ENCODE data around the gene RPUSD2.

Gene RPUSD2

DNA sequence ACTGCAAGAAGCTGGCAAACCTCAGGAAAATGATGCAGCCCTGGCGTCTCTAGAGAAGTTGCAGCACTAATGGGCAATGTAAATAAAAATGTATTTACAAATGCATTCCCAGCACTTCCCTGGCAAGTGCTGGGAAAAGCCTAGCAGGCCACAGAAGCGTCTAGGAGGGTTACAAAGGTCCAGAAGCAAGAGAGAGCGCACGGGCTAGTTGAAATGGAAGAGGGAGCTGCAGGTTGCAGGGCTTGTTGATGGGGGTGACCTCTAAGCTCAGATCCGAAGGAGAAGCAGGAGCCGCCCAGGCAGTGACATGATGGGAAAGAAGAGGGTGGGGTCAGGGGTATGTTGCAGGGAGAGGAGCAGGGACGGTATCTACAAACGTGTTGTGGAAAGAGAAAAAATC is 22.3 kb downstream of the RPUSD2 start:
- Histone ChIP-seq H3K4me3 (ENCODE audit: low read length) (no peak overlapping the region), H3K36me3 (replicated peaks; ENCODE audit: low read depth, low read length) (no peaks in the 10 kb centered on the region), H3K9me3 (ENCODE audit: insufficient read depth, low read length) (no peaks in the 10 kb centered on the region), H3K27ac (ENCODE audit: low read length) (no peak overlapping the region), H3K4me2 (ENCODE audit: low read length) (peak overlapping the region; percentile 77), H3K27me3 (ENCODE audit: low read depth, low read length) (peaks cover 3% of the 10 kb centered on the region; the same call in 1 of the 2 replicates), H3K79me2 (ENCODE audit: low read length) (peaks cover 20% of the 10 kb centered on the region), H3K9ac (ENCODE audit: low read length) (no peak overlapping the region), H3K4me1 (ENCODE audit: low read length) (peaks cover 24% of the 10 kb centered on the region), H2AFZ (ENCODE audit: low read depth, low read length) (no peak overlapping the region), H4K20me1 (ENCODE audit: insufficient read depth, low read length) (no peaks in the 10 kb centered on the region)
- TF ChIP-seq CTCF (IDR thresholded peaks at IDR 0.05; ENCODE audit: low read depth, low read length) (no peak), EZH2phosphoT487 (IDR thresholded peaks at IDR 0.05; ENCODE audit: low read depth) (no peak)

GRCh38 chr15:40593165-40593564 is 24.1 kb downstream of the RPUSD2 start:
- no peaks in the 10 kb centered on the region for H3K36me3 ChIP-seq (replicated peaks; ENCODE audit: low read depth, low read length)
- peaks cover 3% of the 10 kb centered on the region; the same call in 1 of the 2 replicates for H3K27me3 ChIP-seq (ENCODE audit: low read depth, low read length)
- peak overlapping the region; percentile 12; the same call in 1 of the 2 replicates for H3K27ac ChIP-seq (ENCODE audit: low read length)
- H3K9ac ChIP-seq (ENCODE audit: low read length), result peak overlapping the region; percentile 5
- peaks cover 24% of the 10 kb centered on the region for H3K4me1 ChIP-seq (ENCODE audit: low read length)
- H3K79me2 ChIP-seq (ENCODE audit: low read length), result peaks cover 36% of the 10 kb centered on the region
- H2AFZ ChIP-seq (ENCODE audit: low read depth, low read length), result peak overlapping the region; percentile 77
- H3K9me3 ChIP-seq (ENCODE audit: insufficient read depth, low read length), result no peaks in the 10 kb centered on the region
- H3K4me2 ChIP-seq (ENCODE audit: low read length), result peak overlapping the region; percentile 67
- peak overlapping the region; percentile 92 for H3K4me3 ChIP-seq (ENCODE audit: low read length)
- H4K20me1 ChIP-seq (ENCODE audit: insufficient read depth, low read length), result no peaks in the 10 kb centered on the region
- TF ChIP-seq EZH2phosphoT487 (IDR thresholded peaks at IDR 0.05; ENCODE audit: low read depth), result no peak
- no peak for TF ChIP-seq CTCF (IDR thresholded peaks at IDR 0.05; ENCODE audit: low read depth, low read length)

DNA sequence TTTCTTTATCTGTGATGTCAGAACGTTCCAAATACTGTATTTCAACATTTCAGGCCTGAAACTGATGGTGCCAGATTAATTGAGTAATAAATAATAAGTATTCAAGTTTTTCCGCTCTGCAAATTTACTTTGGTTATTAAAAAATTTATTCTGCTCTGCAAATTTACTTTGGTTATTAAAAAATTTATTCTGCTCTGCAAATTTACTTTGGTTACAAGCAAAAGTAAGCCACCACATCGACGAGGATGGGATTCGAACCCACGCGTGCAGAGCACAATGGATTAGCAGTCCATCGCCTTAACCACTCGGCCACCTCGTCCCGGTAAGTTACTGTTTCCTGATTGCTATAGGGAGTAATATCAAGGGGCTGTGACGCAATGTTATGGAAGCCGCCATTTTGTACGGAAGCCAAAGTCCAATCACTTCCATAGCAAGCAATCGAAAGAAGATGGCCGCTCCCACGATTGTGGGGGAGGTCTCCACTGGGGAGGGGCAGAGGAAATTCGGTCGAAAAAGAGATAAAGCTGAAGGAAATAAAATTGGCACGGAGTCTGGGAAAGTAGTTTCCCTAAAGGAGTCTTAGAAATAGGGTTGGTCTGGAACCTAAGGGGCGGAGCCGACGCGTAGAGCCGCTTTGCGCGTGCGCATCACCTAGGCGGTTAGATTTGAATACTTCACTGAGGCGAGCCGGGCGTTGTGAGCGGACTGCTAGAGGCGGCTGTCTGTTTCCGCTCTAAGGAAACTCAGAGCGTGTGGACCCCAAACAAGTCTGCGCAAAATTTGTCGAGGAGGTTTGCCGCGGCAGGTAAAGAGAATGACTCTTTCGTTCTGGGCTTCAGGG is 24.7 kb downstream of the RPUSD2 start, which contains the start of gene KNL1:
Gene KNL1, plus strand, starts transcription at position 662 of the 841 bp plus-strand sequence. CDS start 8,683 bp downstream, outside the sequence.
- peaks cover 24% of the 10 kb centered on the region for H3K4me1 ChIP-seq (ENCODE audit: low read length)
- peak within 1 kb of the TSS; percentile 82 for H2AFZ ChIP-seq (ENCODE audit: low read depth, low read length)
- 0 out of 2 replicates have a peak, but pooled peaks cover 3% of the 10 kb centered on the region for H3K27me3 ChIP-seq (ENCODE audit: low read depth, low read length)
- no peak for TF ChIP-seq EZH2phosphoT487 (IDR thresholded peaks at IDR 0.05; ENCODE audit: low read depth)
- TF ChIP-seq CTCF (IDR thresholded peaks at IDR 0.05; ENCODE audit: low read depth, low read length), result no peak
- H3K36me3 ChIP-seq (replicated peaks; ENCODE audit: low read depth, low read length), result no peaks in the 10 kb centered on the region
- peak within 1 kb of the TSS; percentile 75 for H3K27ac ChIP-seq (ENCODE audit: low read length)
- peaks cover 42% of the 10 kb centered on the region for H3K79me2 ChIP-seq (ENCODE audit: low read length)
- H3K4me3 ChIP-seq (ENCODE audit: low read length), result peak within 1 kb of the TSS; percentile 92
- peak within 1 kb of the TSS; percentile 85 for H3K4me2 ChIP-seq (ENCODE audit: low read length)
- H4K20me1 ChIP-seq (ENCODE audit: insufficient read depth, low read length), result no peaks in the 10 kb centered on the region
- peak within 1 kb of the TSS; percentile 77 for H3K9ac ChIP-seq (ENCODE audit: low read length)
- no peaks in the 10 kb centered on the region for H3K9me3 ChIP-seq (ENCODE audit: insufficient read depth, low read length)

- H3K27me3 ChIP-seq (ENCODE audit: low read depth, low read length), result 0 out of 2 replicates have a peak, but pooled peaks cover 2% of the 10 kb centered on the region
- no peaks in the 10 kb centered on the region for H3K36me3 ChIP-seq (replicated peaks; ENCODE audit: low read depth, low read length)
- no peaks in the 10 kb centered on the region for H3K9me3 ChIP-seq (ENCODE audit: insufficient read depth, low read length)
- H3K4me2 ChIP-seq (ENCODE audit: low read length), result peak overlapping the region; percentile 85
- no peaks in the 10 kb centered on the region for H4K20me1 ChIP-seq (ENCODE audit: insufficient read depth, low read length)
- peak overlapping the region; percentile 75 for H3K27ac ChIP-seq (ENCODE audit: low read length)
- peak overlapping the region; percentile 77 for H3K9ac ChIP-seq (ENCODE audit: low read length)
- peak overlapping the region; percentile 82 for H2AFZ ChIP-seq (ENCODE audit: low read depth, low read length)
- TF ChIP-seq EZH2phosphoT487 (IDR thresholded peaks at IDR 0.05; ENCODE audit: low read depth) (no peak), CTCF (IDR thresholded peaks at IDR 0.05; ENCODE audit: low read depth, low read length) (no peak)
- H3K4me3 ChIP-seq (ENCODE audit: low read length), result peak overlapping the region; percentile 92
- H3K79me2 ChIP-seq (ENCODE audit: low read length), result peaks cover 46% of the 10 kb centered on the region
- H3K4me1 ChIP-seq (ENCODE audit: low read length), result peaks cover 23% of the 10 kb centered on the region
Observed at GRCh38 chr15:40594429-40594836, 25.3 kb downstream of the RPUSD2 start.
